Stomach (tissue), 9 donors: Measurements from ENCODE around the gene CFAP74. TPM values are rescaled to one million over a fixed set of nuclear protein-coding genes. Genes with fewer than 3 reads are reported as not detected.

Source experiments
- DNase-seq, 2 donors: peaks; one replicate each; pipeline versions ENCODE4 v3.0.0 to v3.0.0-alpha.2; 2013 to 2019
- H3K27ac ChIP-seq, 5 donors: fragments of 200-600 bp in 4 of 5; sonication (generic) in 4 of 5; one replicate each; pipeline ENCODE4 v1.5.1; 2013 to 2019; ENCODE audit warnings: mild to moderate bottlenecking in 1 of 5, moderate library complexity in 1 of 5
- H3K27me3 ChIP-seq, 3 donors: fragments of 200-600 bp; sonication (generic); one replicate each; pipeline ENCODE4 v1.5.1; 2017 to 2019; ENCODE audit warnings: mixed run types in 1 of 3
- H3K36me3 ChIP-seq, 4 donors: fragments of 200-600 bp; sonication (generic); 1 replicate in 3 of 4; 2 replicates in 1 of 4; pipeline ENCODE4 v1.5.1; 2016 to 2019
- H3K4me1 ChIP-seq, 4 donors: fragments of 200-600 bp; sonication (generic); one replicate each; pipeline ENCODE4 v1.5.1; 2016 to 2019
- H3K4me3 ChIP-seq, 4 donors: fragments of 200-600 bp; sonication (generic) in 3 of 4; one replicate each; pipeline ENCODE4 v1.5.1; 2016 to 2019; ENCODE audit warnings: mild to moderate bottlenecking in 1 of 4
- H3K9me3 ChIP-seq, 4 donors: fragments of 200-600 bp; sonication (generic); one replicate each; pipeline ENCODE4 v1.5.1; 2016 to 2019
- EP300 ChIP-seq: sonication (generic); formaldehyde crosslinking; IDR thresholded peaks from one replicate; pipeline ENCODE4 v1.6.1; 2017; ENCODE audit warnings: antibody characterized with exemption
- POLR2A ChIP-seq, 4 donors: fragments of 450-650 bp; IDR thresholded peaks; one replicate each; pipeline ENCODE4 v1.6.1; 2016; ENCODE audit warnings: antibody characterized with exemption in 4 of 4, control low read depth in 2 of 4, mild to moderate bottlenecking in 1 of 4, moderate library complexity in 1 of 4
- POLR2AphosphoS5 ChIP-seq, 3 donors: sonication (generic); formaldehyde crosslinking; IDR thresholded peaks; one replicate each; pipeline ENCODE4 v1.6.1; 2016; ENCODE audit warnings: antibody characterized with exemption in 3 of 3
- WGBS, 5 donors: extraction: QIAGEN DNeasy Blood & Tissue Kit in 3 of 5; methylation state at CpG; one replicate each; pipeline versions ENCODE4 v1.1.5 to v1.1.7; 2013 to 2018; 5-methylcytosine and 5-hydroxymethylcytosine counted together
- intact Hi-C: fragments of 100-400 bp; cut with DNase I; formaldehyde crosslinking; loops from one replicate; pipeline ENCODE4 v1.15.1; 2023; ENCODE audit warnings: low total_unique reads
- polyA plus RNA-seq, 3 donors: library from polyadenylated mRNA; stranded (reverse); fragments of 200-250 nt; gene quantifications; one replicate each; pipeline ENCODE4 v1.2.3, GENCODE V29; 2013
- total RNA-seq, 5 donors: library from RNA; depleted of rRNA; stranded (reverse); fragments of >200 nt; gene quantifications; one replicate each; pipeline versions ENCODE4 v1.1.0 to v1.2.3, GENCODE V29; 2014 to 2016
- TF ChIP-seq, protein P1 (sequence below), 7 experiments: fragments of 450-650 bp in 4 of 7; fragments of 200-600 bp in 3 of 7; sonication (generic) in 3 of 7; IDR thresholded peaks; one replicate each; pipeline ENCODE4 v1.5.1; 2016 to 2019; ENCODE audit warnings: antibody characterized with exemption in 7 of 7, control low read depth in 2 of 7, mild to moderate bottlenecking in 1 of 7
- donor health status: healthy with polysubstance abuse.
- donor health status: Bipolar disorder and iron deficiency.
- donor health status: healthy.

CFAP74 gene
- total and polyA plus RNA-seq, 8 donors: under 0.01 TPM; not detected in 7

DNA sequence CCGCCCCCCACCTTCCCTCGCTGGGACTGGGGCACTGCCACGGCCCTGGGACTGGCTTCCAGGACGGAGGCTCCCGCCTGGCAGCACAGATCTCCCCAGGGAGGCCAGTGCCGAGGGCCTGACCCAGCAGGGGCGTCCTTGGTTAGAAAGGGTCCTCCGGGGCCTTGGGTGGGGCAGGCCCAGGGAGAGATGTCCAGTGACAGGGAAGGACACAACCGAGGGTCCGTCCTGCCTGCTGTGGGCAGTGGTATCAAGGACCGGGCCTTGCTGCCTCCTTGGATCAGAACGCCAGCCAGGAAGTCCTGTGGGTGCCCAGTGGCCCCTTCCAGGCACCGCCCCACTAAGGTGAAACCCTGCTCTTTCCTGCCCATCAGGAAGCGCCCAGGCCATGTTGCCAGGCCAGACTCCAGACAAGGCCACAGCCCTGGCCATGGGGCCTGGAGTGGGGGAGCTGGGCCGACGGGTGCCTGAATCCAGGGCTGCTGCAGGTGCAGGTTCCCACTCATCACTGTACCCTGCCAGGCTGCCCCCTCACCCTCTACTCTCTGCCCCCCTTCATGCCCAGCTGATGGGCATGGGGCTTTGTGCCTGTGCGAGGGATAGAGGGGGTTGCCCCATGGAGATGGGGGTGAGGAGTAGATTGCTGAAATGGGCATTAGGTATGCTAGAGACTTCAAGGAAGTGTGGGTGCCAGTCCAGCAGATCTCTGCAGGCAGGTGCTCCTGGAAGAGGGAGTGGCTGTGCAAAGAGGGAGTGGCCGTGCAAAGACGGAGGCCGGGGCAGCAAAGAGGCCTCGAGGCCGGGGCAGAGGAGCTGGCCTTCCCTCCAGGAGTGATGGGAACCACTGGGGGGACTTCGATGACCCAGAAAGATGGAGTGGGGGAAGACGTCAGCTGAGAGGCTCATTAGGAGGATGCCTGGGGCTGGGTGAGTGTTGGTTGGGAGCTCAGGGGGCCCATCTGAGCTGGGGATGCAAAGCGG, 44.5 kb upstream of the CFAP74 start:
- Histone ChIP-seq H3K27ac (no peak overlapping the region), H3K4me1 (peaks cover 10 to 80% (median 60%) of the 10 kb centered on the region in 4 donors), H3K27me3 (peaks cover 5 to 88% (median 34%) of the 10 kb centered on the region in 3 donors), H3K4me3 (no peak overlapping the region), H3K36me3 (no peaks in the 10 kb centered on the region), H3K9me3 (no peaks in the 10 kb centered on the region)
- WGBS, 5 donors: 67 to 81% (median 73%) methylated on average over 15 to 25 of the region's 25 CpGs
- intact Hi-C loops: no loop called here
- TF ChIP-seq, protein P1, sequence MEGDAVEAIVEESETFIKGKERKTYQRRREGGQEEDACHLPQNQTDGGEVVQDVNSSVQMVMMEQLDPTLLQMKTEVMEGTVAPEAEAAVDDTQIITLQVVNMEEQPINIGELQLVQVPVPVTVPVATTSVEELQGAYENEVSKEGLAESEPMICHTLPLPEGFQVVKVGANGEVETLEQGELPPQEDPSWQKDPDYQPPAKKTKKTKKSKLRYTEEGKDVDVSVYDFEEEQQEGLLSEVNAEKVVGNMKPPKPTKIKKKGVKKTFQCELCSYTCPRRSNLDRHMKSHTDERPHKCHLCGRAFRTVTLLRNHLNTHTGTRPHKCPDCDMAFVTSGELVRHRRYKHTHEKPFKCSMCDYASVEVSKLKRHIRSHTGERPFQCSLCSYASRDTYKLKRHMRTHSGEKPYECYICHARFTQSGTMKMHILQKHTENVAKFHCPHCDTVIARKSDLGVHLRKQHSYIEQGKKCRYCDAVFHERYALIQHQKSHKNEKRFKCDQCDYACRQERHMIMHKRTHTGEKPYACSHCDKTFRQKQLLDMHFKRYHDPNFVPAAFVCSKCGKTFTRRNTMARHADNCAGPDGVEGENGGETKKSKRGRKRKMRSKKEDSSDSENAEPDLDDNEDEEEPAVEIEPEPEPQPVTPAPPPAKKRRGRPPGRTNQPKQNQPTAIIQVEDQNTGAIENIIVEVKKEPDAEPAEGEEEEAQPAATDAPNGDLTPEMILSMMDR (IDR thresholded peaks at IDR 0.05): no peak
- TF ChIP-seq POLR2A (IDR thresholded peaks at IDR 0.05) (no peak), EP300 (no peak), POLR2AphosphoS5 (IDR thresholded peaks at IDR 0.05) (no peak)
- DNase-seq: peak; percentile 34 to 65

DNA sequence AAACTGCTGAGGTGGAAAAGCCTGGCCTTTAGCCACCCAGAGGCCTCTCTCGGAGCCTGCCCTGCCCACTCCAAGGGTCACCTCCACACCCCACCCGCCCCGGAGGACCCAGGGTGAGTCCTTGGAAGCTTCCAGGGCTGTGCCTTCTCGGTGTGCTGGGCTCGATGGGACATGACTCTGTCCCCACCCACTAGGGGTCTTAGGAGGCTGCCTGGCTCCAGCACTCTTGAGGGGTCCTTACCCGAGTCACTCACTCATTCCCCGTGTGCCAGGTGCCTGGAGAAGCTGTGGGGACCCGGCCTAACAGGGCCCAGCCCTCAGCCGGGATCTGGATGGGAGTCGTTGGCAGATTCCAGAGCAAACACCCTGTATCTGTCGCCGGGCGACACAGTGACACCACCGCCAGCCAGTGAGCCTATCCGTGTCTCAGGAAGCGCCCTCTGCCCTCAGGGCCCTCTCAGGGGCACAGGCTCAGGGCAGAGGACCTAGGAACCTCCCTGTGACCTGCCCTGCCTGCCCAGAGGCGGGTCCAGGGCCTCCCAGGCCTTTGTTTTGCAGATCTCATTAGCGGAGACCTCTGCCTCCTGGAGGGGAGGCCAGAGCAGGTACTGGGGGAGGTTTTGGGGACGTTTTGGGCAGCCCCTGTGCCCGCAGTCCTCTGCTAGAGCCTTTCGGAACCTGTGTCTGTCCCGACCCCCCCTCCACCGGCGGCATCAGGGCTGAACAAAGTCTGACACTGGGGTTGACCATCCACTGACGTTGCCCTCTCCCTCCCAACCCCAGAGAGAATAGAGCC, 43.6 kb upstream of the CFAP74 start:
- no peaks in the 10 kb centered on the region for H3K9me3 ChIP-seq
- H3K27ac ChIP-seq: no peak overlapping the region
- intact Hi-C loops: no loop called here
- TF ChIP-seq POLR2A (IDR thresholded peaks at IDR 0.05): no peak
- TF ChIP-seq, protein P1 (IDR thresholded peaks at IDR 0.05): no peak
- no peak for TF ChIP-seq EP300
- no peak for TF ChIP-seq POLR2AphosphoS5 (IDR thresholded peaks at IDR 0.05)
- WGBS, 5 donors: 63 to 73% (median 69%) methylated on average over 21 to 25 of the region's 25 CpGs
- peaks cover 10 to 76% (median 58%) of the 10 kb centered on the region in 4 donors for H3K4me1 ChIP-seq
- peak in 1 of 2 donors; percentile 30 for DNase-seq
- H3K4me3 ChIP-seq: no peak overlapping the region
- H3K36me3 ChIP-seq: no peaks in the 10 kb centered on the region
- H3K27me3 ChIP-seq: peaks cover 5 to 92% (median 37%) of the 10 kb centered on the region in 3 donors

DNA sequence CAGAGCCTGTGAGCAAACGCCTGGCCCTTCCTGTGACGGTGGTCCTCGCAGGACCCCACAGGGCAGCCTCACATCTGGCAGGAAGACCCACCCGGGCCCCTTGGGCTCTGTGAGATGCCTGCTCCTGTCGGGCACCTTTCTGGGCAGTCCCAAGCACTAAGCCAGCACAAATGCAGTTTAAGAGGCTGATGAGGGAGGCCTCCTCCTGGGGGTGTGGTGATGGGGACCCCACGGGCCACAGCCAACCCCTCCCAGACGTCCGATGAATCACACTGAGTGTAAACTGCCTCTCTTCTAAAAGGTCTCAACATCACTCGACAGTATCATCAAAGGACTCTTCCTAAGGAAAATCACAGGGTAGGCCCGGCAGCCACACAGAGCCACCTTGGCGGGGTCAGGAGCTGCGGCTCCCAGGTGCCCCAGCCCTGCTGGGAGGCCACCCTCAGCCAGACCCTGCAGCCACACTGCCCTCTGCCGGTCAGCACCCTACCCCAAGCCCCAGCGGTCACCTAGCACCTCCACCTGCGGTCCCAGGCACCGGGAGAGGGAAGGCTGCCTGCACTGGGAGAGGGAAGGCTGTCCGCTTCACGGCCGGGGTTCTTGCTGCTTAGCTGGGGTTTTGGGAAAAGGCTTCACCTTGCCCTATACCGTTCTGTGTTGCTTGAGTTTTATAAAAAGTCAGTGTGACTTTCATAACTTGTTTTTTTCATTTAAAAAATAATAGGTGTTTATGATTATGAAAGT, 42.8 kb upstream of the CFAP74 start:
- Histone ChIP-seq H3K27me3 (peaks cover 5 to 90% (median 37%) of the 10 kb centered on the region in 3 donors), H3K9me3 (no peaks in the 10 kb centered on the region), H3K4me1 (peaks cover 10 to 68% (median 52%) of the 10 kb centered on the region in 4 donors), H3K36me3 (no peaks in the 10 kb centered on the region), H3K27ac (no peak overlapping the region), H3K4me3 (no peak overlapping the region)
- DNase-seq: peak; percentile 90 to 91
- intact Hi-C loops: no loop called here
- 29 to 38% (median 31%) methylated on average over 7 to 20 of the region's 20 CpGs for WGBS, 5 donors
- TF ChIP-seq, protein P1 (IDR thresholded peaks at IDR 0.05): peak in 5 of 7 experiments; percentile 42 to 71 (median 57)
- TF ChIP-seq POLR2A (IDR thresholded peaks at IDR 0.05): no peak
